NCI-H1436 treated with DMSO at 0.1 percent for 48 hours (cell line): ENCODE measurements around the gene SYT4.
"Not testable (repeated sequence)": the region's sequence is repeated elsewhere in the genome, so short reads cannot be mapped to it uniquely, and the experiment has no call there.

ENCODE experiments used
- DNase-seq: peaks from one replicate; lab custom pipeline; 2025; lab: John Stamatoyannopoulos, UW

Gene SYT4

GRCh38 chr18:43277164-43277600, at the start of gene SYT4:
TSS of gene SYT4 (minus strand) at chr18:43277490. CDS start at chr18:43277281, 209 bp downstream.
- peak; percentile 26 for DNase-seq

GRCh38 chr18:43322132-43322531, 44.8 kb upstream of the SYT4 start:
- DNase-seq = no peak

DNA sequence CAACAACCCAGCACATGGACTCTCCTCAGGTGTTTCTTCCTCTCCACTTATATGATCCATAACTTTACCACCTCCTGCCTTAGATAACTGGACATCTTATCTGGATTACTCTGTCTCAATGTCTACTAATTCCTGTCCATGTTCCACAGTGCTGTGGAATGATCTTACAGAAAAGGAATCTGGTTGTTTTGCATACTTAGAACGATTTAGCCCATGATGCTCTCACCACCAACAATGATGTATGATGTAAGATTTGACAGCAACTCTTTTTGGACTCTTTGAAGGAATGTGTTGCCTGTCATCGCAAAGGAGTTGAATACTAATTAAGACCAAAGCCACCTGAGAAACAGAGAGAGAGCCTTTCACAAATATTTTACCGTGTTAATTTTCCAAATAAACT, 37.7 kb upstream of the SYT4 start:
- no peak for DNase-seq

DNA sequence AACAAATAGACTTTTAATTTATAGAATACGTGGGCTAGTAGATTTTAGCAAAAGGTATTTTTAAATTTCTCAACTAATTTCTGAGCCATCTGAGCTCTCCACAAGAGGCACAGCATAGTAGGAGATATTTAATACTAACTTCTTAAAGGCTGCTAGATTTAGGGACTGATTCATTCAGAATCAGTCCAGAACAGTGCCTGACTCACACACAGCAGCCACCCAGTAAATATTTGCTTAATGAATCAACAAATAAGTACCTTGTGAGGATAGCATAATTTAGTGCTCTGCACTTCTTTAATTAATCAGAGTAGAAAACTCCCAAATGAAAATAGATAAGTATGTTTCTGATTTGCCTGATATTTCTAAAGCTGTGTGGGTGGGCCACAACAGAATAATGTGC, 35.6 kb upstream of the SYT4 start:
- no peak for DNase-seq

- DNase-seq = no peak
Observed at GRCh38 chr18:43310239-43310638, 32.9 kb upstream of the SYT4 start.

- no peak for DNase-seq
Observed at GRCh38 chr18:43303376-43303775, 26.1 kb upstream of the SYT4 start.

DNA sequence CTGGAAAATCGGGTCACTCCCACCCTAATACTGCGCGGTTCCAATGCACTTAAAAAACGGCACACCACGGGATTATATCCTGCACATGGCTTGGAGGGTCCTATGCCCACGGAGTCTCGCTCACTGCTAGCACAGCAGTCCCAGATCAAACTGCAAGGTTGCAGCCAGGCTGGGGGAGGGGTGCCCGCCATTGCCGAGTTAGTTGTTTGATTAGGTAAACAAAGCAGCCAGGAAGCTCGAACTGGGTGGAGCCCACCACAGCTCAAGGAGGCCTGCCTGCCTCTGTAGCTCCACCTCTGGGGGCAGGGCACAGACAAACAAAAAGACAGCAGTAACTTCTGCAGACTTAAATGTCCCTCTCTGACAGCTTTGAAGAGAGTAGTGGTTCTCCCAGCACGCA, 8.9 kb upstream of the SYT4 start:
- DNase-seq = not testable (repeated sequence)

DNA sequence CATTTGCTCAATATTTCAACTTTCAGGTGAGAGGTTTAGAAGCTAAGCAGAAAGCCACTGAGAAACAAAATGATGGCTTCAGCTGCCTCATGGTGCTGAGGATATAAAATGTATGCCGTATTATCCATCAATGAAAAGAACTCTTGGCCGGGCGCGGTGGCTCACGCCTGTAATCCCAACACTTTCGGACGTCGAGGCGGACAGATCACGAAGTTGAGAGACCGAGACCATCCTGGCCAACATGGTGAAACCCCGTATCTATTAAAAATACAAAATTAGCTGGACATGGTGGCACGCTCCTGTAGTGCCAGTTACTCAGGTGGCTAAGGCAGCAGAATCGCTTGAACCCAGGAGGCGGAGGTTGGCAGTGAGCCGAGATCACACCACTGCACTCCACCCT, 6.0 kb upstream of the SYT4 start:
- no peak for DNase-seq

DNA sequence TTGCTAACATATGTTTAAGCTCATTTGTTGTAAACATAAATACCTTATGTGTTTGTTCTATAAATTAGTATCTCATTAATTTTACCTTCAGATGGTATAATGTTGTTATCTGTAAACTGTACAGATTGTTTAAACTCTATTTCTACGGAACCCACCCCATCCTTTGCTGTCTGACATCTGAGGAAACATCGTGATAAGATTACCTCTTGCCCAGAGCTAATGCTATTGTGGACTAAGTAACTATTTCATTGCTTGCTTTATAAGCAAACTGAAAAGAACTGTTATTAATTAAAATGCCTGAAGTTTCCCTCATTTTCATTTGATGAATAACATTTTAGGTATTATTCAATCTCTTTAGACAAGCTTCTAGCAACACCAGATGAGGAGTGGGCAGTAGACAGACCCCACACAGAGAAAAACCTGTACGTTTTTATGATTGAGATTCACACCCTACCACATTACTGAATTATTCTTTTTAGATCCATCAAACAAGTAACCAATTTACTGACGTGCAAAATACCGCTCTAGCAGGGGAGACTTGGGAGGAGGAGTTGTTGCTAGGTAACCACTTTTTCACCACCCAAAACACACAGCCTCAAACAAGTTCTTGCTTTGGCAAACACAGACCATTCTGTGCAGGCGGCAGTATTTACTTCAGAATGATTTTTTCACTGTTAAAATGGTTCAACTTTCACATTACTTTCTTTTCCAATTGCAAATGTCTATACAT, 1.9 kb upstream of the SYT4 start:
- DNase-seq = peak; percentile 92

DNA sequence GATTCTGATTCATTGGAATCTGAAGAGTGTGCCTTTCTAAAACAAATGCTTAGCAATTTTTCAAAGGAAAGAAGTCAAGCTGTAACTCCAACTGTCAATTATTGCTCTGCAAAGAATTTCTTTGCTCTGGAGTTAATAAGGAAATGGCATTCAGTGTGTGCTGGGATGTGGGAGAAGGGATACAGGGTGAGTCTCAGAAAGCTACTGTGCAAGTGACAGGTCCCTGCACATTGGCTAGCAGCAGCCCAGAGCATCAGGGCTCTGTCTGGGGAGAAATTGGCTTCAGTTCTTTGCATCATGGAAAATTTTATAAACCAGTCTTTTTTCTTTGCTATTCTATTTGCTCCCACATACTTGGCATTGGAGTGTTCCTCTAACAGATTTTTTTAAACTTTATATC, 1.1 kb upstream of the SYT4 start:
- DNase-seq = no peak

DNA sequence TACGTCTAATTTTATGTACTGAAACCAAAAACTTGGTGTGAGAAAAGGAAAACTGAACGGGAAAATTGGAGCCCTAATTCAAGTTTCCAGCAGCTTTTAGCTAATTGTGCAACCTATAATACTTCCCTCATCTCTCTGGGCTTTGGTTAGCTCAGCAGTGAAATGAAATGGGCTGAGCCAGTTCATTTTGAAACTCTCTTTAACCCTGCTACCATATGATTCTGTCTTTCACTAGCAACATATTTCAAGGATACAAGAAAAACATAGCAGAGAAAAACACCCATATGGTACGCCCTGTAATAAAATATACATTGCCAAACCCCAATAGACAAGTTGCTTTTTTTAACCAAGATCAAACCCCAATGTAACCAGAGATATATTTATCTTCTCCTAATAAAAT, 799 bp downstream of the SYT4 start:
- no peak for DNase-seq

GRCh38 chr18:43275546-43275945, 1.7 kb downstream of the SYT4 start:
- no peak for DNase-seq

DNA sequence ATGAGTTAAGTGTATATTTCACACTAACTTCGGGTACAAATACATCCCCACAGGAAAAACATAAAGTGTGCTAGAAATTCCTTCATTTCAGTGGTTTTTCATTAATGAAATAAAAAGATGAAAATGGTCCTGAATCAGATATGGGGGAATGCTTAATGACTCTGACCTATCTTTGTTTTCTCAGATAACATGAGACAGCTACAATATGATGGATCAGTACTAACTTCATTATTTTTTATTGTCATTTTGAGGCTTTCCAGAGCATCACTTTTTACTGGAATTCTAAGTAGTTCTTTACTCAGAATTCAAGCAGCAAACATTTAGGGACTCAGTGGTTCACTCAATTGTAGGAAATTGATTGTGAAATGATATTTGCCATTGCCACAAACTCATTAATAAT, 2.8 kb downstream of the SYT4 start:
- no peak for DNase-seq

DNA sequence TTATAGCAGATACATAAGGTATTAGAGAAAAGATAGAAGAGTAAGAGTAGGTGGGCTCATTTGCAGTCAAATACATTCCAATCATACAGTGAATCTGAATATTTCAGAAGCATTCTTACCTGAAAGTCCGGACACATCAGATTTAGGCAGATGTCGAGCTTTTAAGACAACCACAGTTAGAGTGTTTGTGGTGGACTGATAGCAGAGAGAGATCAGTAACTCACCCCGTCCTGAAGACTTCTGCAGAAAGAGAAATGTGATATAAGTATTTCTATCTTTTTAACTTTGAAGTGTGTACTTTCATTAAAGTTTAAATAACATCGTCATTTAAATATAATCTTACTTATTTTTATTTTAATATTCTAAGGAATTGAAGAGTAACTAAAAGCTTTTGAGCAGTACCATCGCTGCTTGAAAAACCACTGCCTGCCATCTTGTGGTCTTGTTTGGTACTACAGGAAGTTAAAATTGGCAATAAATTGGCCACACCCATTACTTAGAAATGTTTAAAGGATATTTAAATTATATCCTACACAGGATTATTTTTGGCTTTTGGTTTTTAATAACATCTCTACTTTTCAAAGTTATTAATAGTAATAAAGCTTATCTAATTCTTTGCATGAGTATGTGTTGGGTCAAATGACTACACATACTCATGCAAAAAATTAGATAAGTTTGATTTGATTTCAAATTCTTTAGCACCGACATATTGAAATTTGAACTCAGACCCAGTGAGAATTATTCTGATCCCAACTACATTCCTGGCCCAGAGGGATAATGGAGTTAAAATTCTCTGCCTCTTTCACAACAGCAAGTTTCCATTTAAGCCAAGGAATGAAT, 5.5 kb downstream of the SYT4 start:
- no peak for DNase-seq

DNA sequence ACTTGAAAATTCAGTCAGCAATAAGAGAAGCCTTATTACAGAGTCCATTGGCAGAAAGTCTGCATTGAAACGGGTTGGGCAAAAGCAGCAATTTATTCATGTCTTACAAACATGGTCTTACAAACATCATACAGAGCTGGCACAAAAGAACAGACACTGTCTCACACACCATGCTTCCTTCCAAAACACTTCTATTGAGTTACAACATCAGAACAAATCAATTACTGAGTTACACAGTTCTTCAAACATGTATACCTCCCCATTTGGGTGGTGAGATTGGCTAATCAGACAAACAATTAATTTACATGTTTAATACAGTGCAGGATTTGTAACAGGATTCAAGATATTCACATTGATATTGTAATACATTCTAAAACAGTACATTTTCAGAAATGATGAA, 9.5 kb downstream of the SYT4 start:
- DNase-seq = no peak

GRCh38 chr18:43265465-43265864, 11.8 kb downstream of the SYT4 start:
- DNase-seq = no peak

- no peak for DNase-seq
Observed at GRCh38 chr18:43248610-43249249, 28.6 kb downstream of the SYT4 start.

GRCh38 chr18:43247944-43248343, 29.3 kb downstream of the SYT4 start:
- no peak for DNase-seq

GRCh38 chr18:43238429-43238828, 38.9 kb downstream of the SYT4 start:
- no peak for DNase-seq

- no peak for DNase-seq
Observed at GRCh38 chr18:43236921-43237320, 40.4 kb downstream of the SYT4 start.

DNA sequence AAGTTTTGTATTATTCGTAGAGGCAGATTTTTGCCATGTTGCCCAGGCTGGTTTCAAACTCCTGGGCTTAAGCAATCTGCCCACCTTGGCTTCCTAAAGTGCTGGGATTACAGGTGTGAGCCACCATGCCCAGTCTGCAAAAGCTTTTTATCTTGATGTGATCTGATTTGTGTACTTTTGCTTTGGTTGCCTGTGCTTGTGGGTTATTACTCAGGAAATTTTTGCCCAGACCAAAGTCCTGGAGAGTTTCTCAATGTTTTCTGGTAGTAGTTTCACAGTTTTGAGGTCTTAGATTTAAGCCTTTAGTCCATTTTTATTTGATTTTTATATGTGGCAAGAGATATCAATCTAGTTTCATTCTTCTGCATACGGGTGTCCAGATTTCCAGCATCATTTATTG, 42.4 kb downstream of the SYT4 start:
- DNase-seq = no peak

DNA sequence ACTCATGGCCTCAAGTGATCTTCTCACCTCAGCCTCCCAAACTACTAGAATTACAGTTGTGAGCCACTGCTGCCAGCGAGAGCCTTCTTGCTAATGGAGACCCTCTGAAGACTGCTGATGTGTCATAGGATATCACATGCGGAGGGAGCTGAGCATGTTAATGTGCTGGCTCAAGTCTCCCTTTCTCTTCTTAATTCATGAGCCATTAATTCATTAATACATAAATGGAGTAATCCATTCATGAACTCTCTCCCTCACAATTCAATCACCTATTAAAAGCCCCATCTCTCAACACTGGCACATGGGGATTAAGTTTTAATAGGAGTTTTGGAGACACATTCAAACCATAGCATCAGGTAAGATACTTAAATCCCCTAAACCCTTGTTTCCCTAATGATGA, 54.8 kb downstream of the SYT4 start:
- no peak for DNase-seq

DNA sequence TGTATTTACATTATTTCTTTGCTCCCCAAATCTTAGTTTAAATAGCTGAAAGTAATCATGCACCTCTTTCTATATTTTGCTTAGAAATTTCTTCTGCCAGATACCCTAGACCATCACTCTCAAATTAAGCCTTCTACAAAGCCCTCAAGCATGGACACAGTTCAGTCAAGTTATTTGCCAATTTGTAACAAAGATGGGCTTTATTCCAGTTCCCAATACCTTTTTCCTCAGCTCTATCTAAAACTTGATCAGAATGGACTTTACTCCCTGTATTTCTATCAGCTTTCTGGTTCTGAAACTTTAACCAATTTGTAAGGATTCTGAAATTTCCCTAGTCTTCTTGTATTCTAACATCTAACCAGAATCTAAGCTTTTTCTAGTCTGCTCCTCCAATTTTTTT, 56.6 kb downstream of the SYT4 start:
- no peak for DNase-seq
